Mononuclear cell (primary cell): ENCODE data around the gene C8G. TPM values are rescaled to one million over a fixed set of nuclear protein-coding genes. Genes with fewer than 3 reads are reported as not detected.

Source experiments
- H3K27me3 ChIP-seq: 2 replicates; pipeline ENCODE4 v1.6.0; 2011; ENCODE audit warnings: low read length, control low read depth; ENCODE audit not compliant: insufficient read depth
- H3K4me1 ChIP-seq: 2 replicates; pipeline ENCODE4 v1.5.1; 2011; ENCODE audit warnings: mild to moderate bottlenecking, low read length, control low read depth; ENCODE audit not compliant: insufficient read depth
- H3K4me3 ChIP-seq: 2 replicates; pipeline ENCODE4 v1.5.1; 2011; ENCODE audit warnings: mild to moderate bottlenecking, low read length, moderate library complexity
- H3K9me3 ChIP-seq: 2 replicates; pipeline ENCODE4 v1.5.1; 2011; ENCODE audit warnings: low read depth, mild to moderate bottlenecking, control low read depth, low read length
- total RNA-seq: library from RNA; depleted of rRNA; stranded (reverse); fragments of >200 nt; gene quantifications from one replicate; pipeline ENCODE4 v1.2.3, GENCODE V29; 2012

The C8G gene
- total RNA-seq, 1 donor = not detected

- no peaks in the 10 kb centered on the region for H3K4me1 ChIP-seq
- peaks cover 16% of the 10 kb centered on the region for H3K27me3 ChIP-seq
- no peaks in the 10 kb centered on the region for H3K9me3 ChIP-seq
- H3K4me3 ChIP-seq = no peak overlapping the region
Observed at GRCh38 chr9:136983656-136984314, 38.7 kb downstream of the C8G start.

GRCh38 chr9:136984464-136985026, 39.5 kb downstream of the C8G start:
- Histone ChIP-seq H3K9me3 (no peaks in the 10 kb centered on the region), H3K4me1 (no peaks in the 10 kb centered on the region), H3K4me3 (no peak overlapping the region), H3K27me3 (peaks cover 16% of the 10 kb centered on the region)

DNA sequence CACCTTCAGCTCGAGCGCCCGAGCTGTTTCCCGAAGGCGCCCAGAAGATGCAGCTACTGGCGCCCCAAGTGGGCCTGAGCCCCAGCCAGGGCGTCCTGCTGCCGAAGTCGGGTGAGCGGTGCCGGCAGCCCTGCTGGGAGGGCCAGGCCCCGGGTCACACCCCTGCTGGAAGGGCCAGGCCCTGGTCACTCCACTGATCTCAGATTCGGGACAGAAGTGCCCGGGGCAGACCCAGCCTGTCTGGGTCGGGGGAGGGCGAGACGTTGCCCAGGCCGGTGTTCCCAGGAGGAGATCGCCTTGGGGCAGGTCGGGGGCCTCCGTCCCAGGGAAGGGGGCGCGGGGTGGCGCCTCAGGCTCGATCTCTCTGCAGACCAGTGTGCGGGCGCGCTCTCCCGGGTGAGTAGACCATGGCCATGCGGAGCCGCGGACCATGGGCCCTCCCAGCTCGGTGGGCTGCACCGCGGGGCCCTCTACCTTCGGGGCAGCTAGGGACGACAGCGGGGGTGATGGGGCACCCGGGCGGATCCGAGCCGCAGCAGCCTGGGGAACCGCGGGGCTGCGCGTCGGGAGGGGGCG, 40.1 kb downstream of the C8G start:
- no peak overlapping the region for H3K4me3 ChIP-seq

GRCh38 chr9:136985853-136986252, 40.8 kb downstream of the C8G start:
- Histone ChIP-seq H3K4me3 (no peak overlapping the region), H3K9me3 (no peaks in the 10 kb centered on the region), H3K27me3 (peaks cover 16% of the 10 kb centered on the region), H3K4me1 (no peaks in the 10 kb centered on the region)

More for the DNA sequence above, 40.1 kb downstream of the C8G start:
- Histone ChIP-seq H3K4me1 (no peaks in the 10 kb centered on the region), H3K9me3 (no peaks in the 10 kb centered on the region), H3K27me3 (peaks cover 16% of the 10 kb centered on the region)

DNA sequence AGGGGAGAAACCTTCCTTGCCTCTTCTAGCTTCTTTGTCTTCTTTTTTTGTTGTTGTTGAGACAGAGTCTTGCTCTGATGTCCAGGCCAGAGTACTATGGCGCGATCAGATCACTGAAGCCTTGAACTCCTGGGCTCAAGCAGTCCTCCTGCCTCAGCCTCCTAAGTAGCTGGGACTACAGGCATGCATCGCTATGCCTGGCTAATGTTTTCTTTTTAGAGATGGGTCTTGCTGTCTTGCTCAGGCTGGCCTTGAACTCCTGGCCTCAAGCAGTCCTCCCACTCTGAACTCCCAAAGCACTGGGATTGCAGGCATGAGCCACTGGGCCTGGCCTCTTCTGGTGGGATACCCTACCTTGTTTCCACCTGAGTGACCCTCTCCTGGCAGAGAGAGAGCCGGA, 43.8 kb downstream of the C8G start:
- Histone ChIP-seq H3K4me1 (peaks cover 20% of the 10 kb centered on the region), H3K4me3 (no peak overlapping the region), H3K9me3 (no peaks in the 10 kb centered on the region), H3K27me3 (peaks cover 12% of the 10 kb centered on the region)

- no peak overlapping the region for H3K4me3 ChIP-seq
- peaks cover 27% of the 10 kb centered on the region for H3K4me1 ChIP-seq
- H3K9me3 ChIP-seq = no peaks in the 10 kb centered on the region
- peaks cover 3% of the 10 kb centered on the region for H3K27me3 ChIP-seq
Observed at GRCh38 chr9:136990242-136990911, 45.3 kb downstream of the C8G start.

GRCh38 chr9:136991993-136992818, 47.2 kb downstream of the C8G start, which contains the start of gene PAXX:
TSS of gene PAXX (plus strand) at chr9:136992422. CDS start at chr9:136992444, 22 bp downstream.
- Histone ChIP-seq H3K4me3 (peak within 1 kb of the TSS; percentile 61), H3K4me1 (peaks cover 41% of the 10 kb centered on the region), H3K27me3 (no peaks in the 10 kb centered on the region), H3K9me3 (no peaks in the 10 kb centered on the region)

DNA sequence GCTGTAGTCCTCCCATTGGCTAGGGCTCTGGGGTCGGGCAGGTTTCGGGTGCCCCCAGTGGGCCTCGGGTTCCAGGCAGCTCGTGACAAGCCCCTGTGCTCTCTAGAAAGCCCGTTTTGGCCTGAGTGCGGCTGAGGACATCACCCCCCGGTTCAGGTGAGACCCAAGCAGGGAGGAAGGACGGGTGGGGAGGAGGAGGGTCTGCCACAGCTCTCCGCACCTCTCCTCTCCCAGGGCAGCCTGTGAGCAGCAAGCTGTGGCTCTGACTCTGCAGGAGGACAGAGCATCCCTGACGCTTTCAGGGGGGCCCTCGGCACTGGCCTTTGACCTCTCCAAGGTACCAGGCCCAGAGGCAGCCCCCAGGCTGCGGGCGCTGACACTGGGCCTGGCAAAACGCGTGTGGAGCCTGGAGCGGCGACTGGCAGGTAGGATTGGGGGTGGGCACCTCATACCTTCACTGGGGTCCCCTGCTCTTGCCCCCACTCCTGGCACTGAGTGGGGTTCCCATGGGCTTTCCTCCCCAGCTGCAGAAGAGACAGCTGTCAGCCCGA, 47.9 kb downstream of the C8G start:
- Histone ChIP-seq H3K4me1 (peaks cover 48% of the 10 kb centered on the region), H3K9me3 (no peaks in the 10 kb centered on the region), H3K4me3 (peak overlapping the region; percentile 61), H3K27me3 (no peaks in the 10 kb centered on the region)

DNA sequence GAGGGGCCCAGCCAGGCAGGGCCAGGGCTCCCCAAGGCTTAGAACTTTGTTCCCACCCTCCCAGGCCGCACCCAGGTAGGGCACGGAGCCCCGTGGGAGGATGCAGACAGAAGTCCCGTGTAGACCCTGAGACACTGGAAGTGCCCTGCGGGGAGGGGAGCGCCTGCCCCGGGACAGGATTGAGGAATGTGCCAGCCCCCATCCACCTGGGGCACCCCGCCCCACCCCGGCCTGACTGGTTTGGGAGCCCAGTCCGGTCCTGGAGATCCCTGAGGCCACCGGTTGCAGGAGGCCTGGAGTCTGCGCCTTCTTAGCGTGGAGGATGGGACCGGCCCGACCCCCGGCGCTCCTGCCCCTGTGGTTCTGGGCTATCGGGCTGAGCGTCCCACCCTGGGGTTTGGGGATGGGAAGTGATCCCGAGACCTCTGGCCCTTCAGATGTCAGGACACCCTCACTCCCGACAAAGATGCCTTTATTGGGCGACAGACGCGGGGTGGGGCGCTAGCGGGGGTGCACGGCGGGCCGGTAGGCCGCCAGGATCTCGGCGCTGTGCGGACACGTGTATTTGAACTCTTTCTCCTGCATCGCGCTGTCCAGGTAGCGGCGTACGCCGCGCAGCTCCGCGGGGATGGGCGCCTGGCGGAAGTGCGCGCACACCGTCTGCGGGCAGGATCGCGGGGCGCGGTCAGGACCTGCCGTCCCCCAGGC, 49.3 kb downstream of the C8G start:
- no peaks in the 10 kb centered on the region for H3K27me3 ChIP-seq

DNA sequence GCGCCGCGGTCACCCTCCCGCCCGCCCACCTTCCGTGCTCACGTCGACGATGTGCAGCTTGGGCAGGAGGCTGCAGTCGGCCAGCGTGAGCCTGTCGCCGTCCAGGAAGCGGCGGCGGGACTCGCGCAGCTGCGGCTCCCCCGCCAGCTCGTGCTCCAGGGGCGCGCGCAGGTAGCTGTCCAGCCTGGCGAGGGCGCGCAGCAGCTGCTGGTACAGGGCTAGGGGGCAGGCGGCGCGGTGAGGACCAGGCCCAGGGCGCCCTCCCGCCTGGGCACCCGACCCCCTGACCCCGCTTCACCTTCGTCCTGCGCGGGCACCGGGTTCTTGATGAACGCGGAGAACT, 49.8 kb downstream of the C8G start:
- H3K4me1 ChIP-seq = peaks cover 68% of the 10 kb centered on the region
- H3K4me3 ChIP-seq = no peak overlapping the region
- H3K9me3 ChIP-seq = no peaks in the 10 kb centered on the region
- H3K27me3 ChIP-seq = no peaks in the 10 kb centered on the region

More for the DNA sequence above, 49.3 kb downstream of the C8G start:
- Histone ChIP-seq H3K4me1 (peaks cover 63% of the 10 kb centered on the region), H3K4me3 (no peak overlapping the region), H3K9me3 (no peaks in the 10 kb centered on the region)

GRCh38 chr9:136995362-136995761, 50.3 kb downstream of the C8G start:
- Histone ChIP-seq H3K4me1 (peaks cover 73% of the 10 kb centered on the region), H3K27me3 (no peaks in the 10 kb centered on the region), H3K9me3 (no peaks in the 10 kb centered on the region), H3K4me3 (no peak overlapping the region)

- Histone ChIP-seq H3K4me1 (peaks cover 77% of the 10 kb centered on the region), H3K9me3 (no peaks in the 10 kb centered on the region), H3K4me3 (peak overlapping the region; percentile 2), H3K27me3 (no peaks in the 10 kb centered on the region)
Observed at GRCh38 chr9:136995772-136996311, 50.8 kb downstream of the C8G start.
